ENCODE results near the gene ALG13. TPM values are rescaled to one million over a fixed set of nuclear protein-coding genes. Genes with fewer than 3 reads are reported as not detected.

The ALG13 gene
- total RNA-seq, 2 experiments from 2014 or later, result 36.1 to 39.4 TPM

Other genes with a start within 250 kb of the ALG13 start
- not detected for gene SERTM2, start 169.5 kb upstream of the ALG13 start, total RNA-seq
- gene TRPC5OS, start 195.0 kb downstream of the ALG13 start, total RNA-seq, result not detected

Measured in activated CD4-positive, alpha-beta memory T cell treated with anti-CD3 and anti-CD28 coated beads, Interleukin-2, amount 10 ng/mL, durations not matched to agents 7 days and 5 days (primary cell).